Stimulated activated CD4-positive, alpha-beta T cell treated with anti-CD3 and anti-CD28 coated beads, Interleukin-12 subunit alpha, Interleukin-12 subunit beta, amount 100 ng/mL, for 4 hours (primary cell): ENCODE results near the gene TMTC3.

Source experiments
- DNase-seq: peaks from one replicate; pipeline ENCODE4 v3.0.0-alpha.2; 2020

Gene TMTC3

DNA sequence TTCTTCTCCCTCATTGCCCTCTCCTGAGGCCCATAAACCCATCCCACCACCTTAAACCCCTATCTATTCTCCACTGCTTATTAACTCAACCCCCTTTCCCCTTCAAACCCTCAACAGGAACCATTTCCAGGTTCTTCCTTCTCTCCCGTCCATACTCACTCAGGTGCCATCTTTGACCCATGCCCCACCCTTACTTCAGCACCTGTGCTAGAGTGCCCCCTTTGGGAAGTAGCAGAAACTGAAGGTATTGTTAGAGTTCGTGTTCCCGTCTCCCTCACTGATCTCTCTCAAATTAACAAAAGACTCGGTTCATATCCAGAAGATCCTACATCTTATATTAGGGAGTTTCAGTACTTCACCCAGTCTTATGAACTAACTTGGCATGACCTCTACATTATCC is 86.6 kb downstream of the TMTC3 start:
- DNase-seq: no peak

DNA sequence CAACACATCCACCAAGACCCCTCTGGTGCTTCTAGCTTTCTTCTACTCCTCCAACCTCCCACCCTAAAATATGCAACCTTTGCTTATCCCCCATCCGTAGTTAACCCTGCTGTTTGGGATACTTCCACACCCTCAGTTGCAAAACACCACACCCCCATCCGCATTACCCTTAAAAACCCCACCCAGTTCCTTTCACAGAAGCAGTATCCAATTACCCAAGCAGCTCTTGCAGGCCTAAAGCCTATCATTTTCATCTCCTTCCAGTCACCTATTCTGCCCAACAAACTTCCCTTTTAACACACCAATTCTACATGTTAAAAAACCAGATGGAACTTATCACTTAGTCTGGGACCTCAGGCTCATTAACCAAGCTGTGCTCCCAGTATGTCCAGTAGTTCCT is 88.2 kb downstream of the TMTC3 start:
- DNase-seq: no peak

- no peak for DNase-seq
Observed at GRCh38 chr12:88235183-88235833, 93.2 kb downstream of the TMTC3 start.

DNA sequence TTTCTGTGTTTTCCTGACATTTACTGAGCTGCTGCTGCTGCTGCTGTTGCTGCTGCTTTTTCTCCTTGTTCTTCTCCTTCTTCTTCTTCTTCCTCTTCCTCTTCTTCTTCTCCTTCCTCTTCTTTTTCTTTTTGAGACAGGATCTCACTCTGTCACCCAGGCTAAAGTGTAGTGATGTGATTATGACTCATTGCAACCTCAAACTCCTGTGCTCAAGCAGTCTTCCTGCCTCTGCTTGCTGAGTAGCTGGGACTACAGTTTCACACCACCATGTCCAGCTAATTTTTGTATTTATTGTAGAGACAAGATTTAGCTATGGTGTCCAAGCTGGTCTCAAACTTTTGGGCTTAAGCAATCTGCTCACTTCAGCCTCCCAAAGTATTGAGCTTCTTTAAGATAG is 95.8 kb downstream of the TMTC3 start:
- no peak for DNase-seq

DNA sequence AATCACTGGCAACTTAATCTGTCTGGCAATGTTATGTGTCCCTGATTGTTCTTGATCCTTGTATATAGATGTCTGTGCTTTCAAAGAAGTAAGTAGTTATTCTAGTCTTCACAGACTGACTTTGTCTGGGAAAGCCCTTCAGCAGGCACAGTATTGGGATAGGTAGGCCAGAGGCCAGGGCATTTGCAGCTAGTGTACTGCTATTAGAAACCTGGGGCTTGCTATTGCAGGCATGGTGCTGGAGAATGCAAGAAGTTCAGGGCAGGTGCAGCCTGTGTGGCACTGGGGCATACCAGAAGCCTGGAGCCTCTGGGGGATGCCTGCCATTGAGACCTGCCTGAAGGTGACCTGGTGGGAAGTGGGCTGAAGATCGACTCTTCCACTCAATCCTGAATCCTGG is 96.3 kb downstream of the TMTC3 start:
- no peak for DNase-seq

GRCh38 chr12:88241862-88242570 is 99.9 kb downstream of the TMTC3 start:
- no peak for DNase-seq

GRCh38 chr12:88242571-88242925 is 100.4 kb downstream of the TMTC3 start:
- DNase-seq: no peak

- DNase-seq: no peak
Observed at GRCh38 chr12:88242939-88243338, 100.8 kb downstream of the TMTC3 start.

GRCh38 chr12:88243982-88244381 is 101.9 kb downstream of the TMTC3 start:
- DNase-seq: no peak

GRCh38 chr12:88245905-88246304 is 103.8 kb downstream of the TMTC3 start:
- DNase-seq: no peak

DNA sequence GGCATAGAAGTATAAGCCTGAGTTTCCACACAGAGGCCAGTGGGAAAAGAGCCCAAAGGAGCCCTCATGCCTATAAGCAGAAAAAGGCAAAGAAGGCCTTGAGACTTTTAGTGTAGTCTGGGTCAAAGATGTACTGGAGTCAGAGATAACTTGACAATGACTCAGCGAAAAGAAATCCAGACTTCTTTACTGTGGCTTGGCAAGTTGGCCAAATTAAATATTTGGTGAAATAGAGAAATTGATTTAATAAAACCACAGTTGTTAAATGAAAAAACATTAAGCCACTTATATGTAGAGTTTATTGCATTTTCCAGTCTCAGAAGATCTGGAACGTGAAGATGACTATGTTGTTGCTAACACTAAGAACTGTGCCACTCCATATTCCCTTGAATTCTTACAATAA is 105.1 kb downstream of the TMTC3 start:
- no peak for DNase-seq

GRCh38 chr12:88248606-88249005 is 106.5 kb downstream of the TMTC3 start:
- no peak for DNase-seq
